ENCODE measurements around the gene CFAP251.

- TF ChIP-seq SREBF1 (IDR thresholded peaks at IDR 0.05; ENCODE audit: low read length) (no peak), EZH2 (IDR thresholded peaks at IDR 0.05; ENCODE audit: borderline replicate concordance, control insufficient read depth, low read depth, low read length) (no peak)
Measured at GRCh38 chr12:121925358-121925695, 6.9 kb downstream of the CFAP251 start.

Measured in GM12878 (cell line).